MCF 10A (cell line): ENCODE measurements around the gene ZNF84. TPM values are rescaled to one million over a fixed set of nuclear protein-coding genes. Genes with fewer than 3 reads are reported as not detected.

Experiments
- BruUV-seq: library from RNA; stranded (reverse); fragments of 400-500 nt; replicated peaks from 2 replicates; lab custom pipeline; 2021; lab: Mats Ljungman, UMichigan
- CTCF ChIA-PET: fragments of 300-600 bp; sonication (Branson Sonifier 250); formaldehyde crosslinking; extraction: SDS; loops from one replicate; lab custom pipeline; 2021; ENCODE audit warnings: antibody characterized with exemption, inconsistent platforms; lab: Yijun Ruan, JAX
- POLR2A ChIA-PET: fragments of 300-600, 350-650 bp; sonication (Branson Sonifier 250); formaldehyde crosslinking; extraction: SDS; loops from one replicate; lab custom pipeline; 2020; ENCODE audit warnings: antibody characterized with exemption, inconsistent platforms; lab: Yijun Ruan, JAX
- DNase-seq: peaks from one replicate; pipeline ENCODE4 v3.0.0-alpha.2; 2018; ENCODE audit not compliant: unreplicated experiment
- H3K27ac Mint-ChIP-seq: one replicate; pipeline ENCODE4 v1.8.0; 2022; ENCODE audit warnings: mild to moderate bottlenecking, low read depth, mixed read lengths; ENCODE audit not compliant: unreplicated experiment
- H3K27me3 Mint-ChIP-seq: one replicate; pipeline ENCODE4 v1.8.0; 2022; ENCODE audit warnings: mixed read lengths; ENCODE audit not compliant: insufficient read depth, unreplicated experiment
- H3K36me3 Mint-ChIP-seq: one replicate; pipeline ENCODE4 v1.8.0; 2022; ENCODE audit warnings: mild to moderate bottlenecking, moderate library complexity, mixed read lengths; ENCODE audit not compliant: insufficient read depth, unreplicated experiment
- H3K4me1 Mint-ChIP-seq: one replicate; pipeline ENCODE4 v1.8.0; 2022; ENCODE audit warnings: mixed read lengths; ENCODE audit not compliant: insufficient read depth, unreplicated experiment
- H3K4me3 Mint-ChIP-seq: one replicate; pipeline ENCODE4 v1.8.0; 2022; ENCODE audit warnings: mild to moderate bottlenecking, moderate library complexity, mixed read lengths; ENCODE audit not compliant: unreplicated experiment
- H3K9me3 Mint-ChIP-seq: one replicate; pipeline ENCODE4 v1.8.0; 2022; ENCODE audit warnings: mixed read lengths; ENCODE audit not compliant: unreplicated experiment
- intact Hi-C: fragments of 100-400 bp; cut with micrococcal nuclease; formaldehyde crosslinking; loops from 2 replicates; pipeline ENCODE4 v1.14.1; 2022
- total RNA-seq: library from RNA; stranded (reverse); gene quantifications from 2 replicates; pipeline ENCODE4 v1.2.3, GENCODE V29; 2022
- TF ChIP-seq, protein P1 (sequence below): fragments of 200-600 bp; IDR thresholded peaks from one replicate; pipeline ENCODE4 v1.8.0; 2022; ENCODE audit warnings: antibody characterized with exemption, mild to moderate bottlenecking; ENCODE audit not compliant: unreplicated experiment

ZNF84 gene
- total RNA-seq, 1 experiment from 2014 or later, result 24.4 TPM

DNA sequence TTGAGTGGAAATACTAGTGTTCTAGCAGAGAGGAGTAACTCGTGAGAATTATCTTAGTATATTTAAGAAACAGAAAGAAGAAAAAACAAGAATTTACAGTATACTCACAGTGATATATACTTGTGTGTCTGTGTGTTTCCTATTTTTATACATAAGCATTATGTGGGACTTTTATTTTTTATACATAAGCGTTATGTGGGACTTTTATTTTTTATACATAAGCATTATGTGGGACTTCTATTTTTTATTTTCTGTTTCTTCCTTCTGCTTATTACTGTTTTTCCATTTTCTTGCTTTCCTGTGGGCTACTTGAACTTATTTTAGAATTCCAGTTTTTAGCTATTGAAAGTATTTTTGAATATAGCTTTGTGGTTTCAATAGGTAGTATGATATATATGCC lies 36.5 kb downstream of the ZNF84 start:
- BruUV-seq, result no TSS peak
- Mint-ChIP-seq H3K27ac (no peak overlapping the region), H3K36me3 (peaks cover 6% of the 10 kb centered on the region), H3K4me1 (no peaks in the 10 kb centered on the region), H3K27me3 (no peaks in the 10 kb centered on the region), H3K4me3 (no peak overlapping the region), H3K9me3 (peaks cover 36% of the 10 kb centered on the region)
- intact Hi-C loops, result no loop called here
- TF ChIP-seq, protein P1, sequence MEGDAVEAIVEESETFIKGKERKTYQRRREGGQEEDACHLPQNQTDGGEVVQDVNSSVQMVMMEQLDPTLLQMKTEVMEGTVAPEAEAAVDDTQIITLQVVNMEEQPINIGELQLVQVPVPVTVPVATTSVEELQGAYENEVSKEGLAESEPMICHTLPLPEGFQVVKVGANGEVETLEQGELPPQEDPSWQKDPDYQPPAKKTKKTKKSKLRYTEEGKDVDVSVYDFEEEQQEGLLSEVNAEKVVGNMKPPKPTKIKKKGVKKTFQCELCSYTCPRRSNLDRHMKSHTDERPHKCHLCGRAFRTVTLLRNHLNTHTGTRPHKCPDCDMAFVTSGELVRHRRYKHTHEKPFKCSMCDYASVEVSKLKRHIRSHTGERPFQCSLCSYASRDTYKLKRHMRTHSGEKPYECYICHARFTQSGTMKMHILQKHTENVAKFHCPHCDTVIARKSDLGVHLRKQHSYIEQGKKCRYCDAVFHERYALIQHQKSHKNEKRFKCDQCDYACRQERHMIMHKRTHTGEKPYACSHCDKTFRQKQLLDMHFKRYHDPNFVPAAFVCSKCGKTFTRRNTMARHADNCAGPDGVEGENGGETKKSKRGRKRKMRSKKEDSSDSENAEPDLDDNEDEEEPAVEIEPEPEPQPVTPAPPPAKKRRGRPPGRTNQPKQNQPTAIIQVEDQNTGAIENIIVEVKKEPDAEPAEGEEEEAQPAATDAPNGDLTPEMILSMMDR, result no peak
- POLR2A ChIA-PET, result no interaction called here
- no peak for DNase-seq
- CTCF ChIA-PET, result no interaction called here

DNA sequence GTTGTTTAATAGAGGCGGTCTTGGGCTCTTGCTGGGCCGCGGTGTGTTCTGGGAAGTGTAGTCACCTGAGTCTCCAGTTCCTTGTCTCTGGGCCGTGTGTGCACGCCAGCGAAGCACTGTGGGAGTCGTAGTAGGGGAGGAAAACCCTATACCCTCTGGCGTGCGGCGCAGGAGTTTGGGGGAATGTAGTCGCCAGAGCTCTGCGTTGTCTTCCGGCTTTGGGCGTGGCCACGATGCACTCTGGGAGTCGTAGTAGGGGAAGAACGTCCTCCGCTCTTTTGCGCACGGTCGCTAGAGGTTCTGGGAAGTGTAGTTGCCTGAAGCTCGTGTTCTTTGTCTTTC lies 42.7 kb downstream of the ZNF84 start:
- intact Hi-C loops, result loop anchor here (1.0 to 2.0 kb wide), 6 partner anchors 43 to 251 kb away; partner anchors contain the start of genes CHFR, ZNF10, ZNF26 and ZNF268
- peak; percentile 52 for DNase-seq
- ChIA-PET POLR2A (interaction anchor here (0.7 to 2.7 kb wide), 12 partner anchors 24 to 319 kb away, joined by 3 to 30 read pairs (median 4); partner anchors contain the start of genes CHFR, ZNF10, ZNF26 and ZNF268), CTCF (interaction anchor here (0.7 kb wide), 1 partner anchor 92 kb away, joined by 3 read pairs; no protein-coding TSS in a partner anchor)
- Mint-ChIP-seq H3K36me3 (peaks cover 31% of the 10 kb centered on the region), H3K4me3 (no peak overlapping the region), H3K27ac (no peak overlapping the region), H3K27me3 (no peaks in the 10 kb centered on the region), H3K9me3 (peaks cover 34% of the 10 kb centered on the region), H3K4me1 (no peaks in the 10 kb centered on the region)
- TSS peak; percentile 72 for BruUV-seq
- TF ChIP-seq, protein P1, result no peak

DNA sequence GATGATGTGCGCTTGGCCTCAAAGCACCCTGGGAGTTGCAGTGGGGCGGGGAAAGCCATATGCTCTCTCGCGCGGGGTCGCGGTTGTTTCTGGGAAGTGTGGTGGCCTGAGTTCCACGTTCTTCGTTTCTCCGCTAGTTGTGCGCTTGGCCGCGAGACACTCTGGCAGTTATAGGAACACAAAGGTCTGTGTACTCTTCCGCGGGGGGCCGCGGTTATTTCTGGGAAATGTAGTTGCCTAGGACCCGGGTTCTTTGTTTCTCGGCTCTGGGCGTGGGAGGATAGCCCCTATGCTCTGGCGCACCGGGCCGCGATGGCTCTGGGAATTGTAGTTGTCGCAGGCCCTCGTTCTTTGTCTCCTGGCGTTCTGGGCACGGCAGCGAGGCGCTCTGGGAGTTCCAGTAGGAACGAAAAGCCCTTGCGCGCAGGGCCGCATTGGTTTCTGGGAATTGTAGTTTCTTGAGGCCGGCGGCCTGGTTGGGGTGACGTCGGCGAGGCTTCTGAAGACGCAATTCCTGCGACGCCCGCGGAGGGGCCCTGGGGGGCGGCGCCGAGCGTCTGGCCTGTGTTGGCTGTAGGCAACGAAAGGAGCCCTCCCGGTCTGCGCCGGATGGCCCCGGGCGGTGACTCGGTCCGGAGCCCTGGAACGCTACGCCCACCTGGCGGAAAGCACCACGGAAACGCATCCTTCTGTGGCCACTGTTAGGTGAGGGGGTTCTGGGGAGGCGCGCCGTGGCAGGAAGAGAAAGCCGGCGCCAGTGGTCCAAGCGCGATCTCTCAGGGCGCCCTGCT lies 43.3 kb downstream of the ZNF84 start, which contains the start of gene ZNF140:
Gene ZNF140 (plus strand): TSS at position 556 of the 791 bp plus-strand sequence. CDS start 398 bp downstream, outside the sequence.
- intact Hi-C loops, result loop anchor here (1.0 to 2.0 kb wide), 6 partner anchors 44 to 251 kb away; partner anchors contain the start of genes CHFR, ZNF10, ZNF26 and ZNF268
- peaks cover 37% of the 10 kb centered on the region for H3K36me3 Mint-ChIP-seq
- no TSS peak for BruUV-seq
- peak; percentile 79 for DNase-seq
- TF ChIP-seq, protein P1, result no peak
- ChIA-PET CTCF (interaction anchor here (0.7 to 1.1 kb wide), 5 partner anchors 9 to 101 kb away, joined by 3 to 4 read pairs (median 3); partner anchors contain the start of gene ZNF268), POLR2A (interaction anchor here (0.5 to 2.7 kb wide), 13 partner anchors 23 to 320 kb away, joined by 3 to 30 read pairs (median 4); partner anchors contain the start of genes CHFR, ZNF10, ZNF26 and ZNF268)
- no peak within 1 kb of the TSS for H3K4me3 Mint-ChIP-seq
- H3K27ac Mint-ChIP-seq, result no peak within 1 kb of the TSS
- peaks cover 29% of the 10 kb centered on the region for H3K9me3 Mint-ChIP-seq
- no peaks in the 10 kb centered on the region for H3K27me3 Mint-ChIP-seq
- H3K4me1 Mint-ChIP-seq, result no peaks in the 10 kb centered on the region

GRCh38 chr12:133081159-133081780 lies 44.0 kb downstream of the ZNF84 start:
- peaks cover 27% of the 10 kb centered on the region for H3K9me3 Mint-ChIP-seq
- POLR2A ChIA-PET, result interaction anchor here (0.5 to 2.7 kb wide), 3 partner anchors 48 to 100 kb away, joined by 3 to 30 read pairs (median 23); partner anchors contain the start of genes ZNF10, ZNF268 and ZNF891
- no peak overlapping the region for H3K27ac Mint-ChIP-seq
- DNase-seq, result peak; percentile 14
- CTCF ChIA-PET, result interaction anchor here (0.7 to 1.1 kb wide), 5 partner anchors 8 to 100 kb away, joined by 3 to 4 read pairs (median 3); partner anchors contain the start of gene ZNF268
- intact Hi-C loops, result loop anchor here (2.0 kb wide), 1 partner anchor 44 kb away; the partner anchor contains the start of gene ZNF84
- H3K36me3 Mint-ChIP-seq, result peaks cover 44% of the 10 kb centered on the region
- no peak overlapping the region for H3K4me3 Mint-ChIP-seq
- H3K27me3 Mint-ChIP-seq, result no peaks in the 10 kb centered on the region
- no TSS peak for BruUV-seq
- H3K4me1 Mint-ChIP-seq, result no peaks in the 10 kb centered on the region
- TF ChIP-seq, protein P1, result no peak
